Measurements from ENCODE around the gene PTPRB. TPM values are rescaled to one million over a fixed set of nuclear protein-coding genes. Genes with fewer than 3 reads are reported as not detected.

The PTPRB gene
- total and polyA plus RNA-seq, 11 donors = 17.0 to 41.5 (median 34.2) TPM

DNA sequence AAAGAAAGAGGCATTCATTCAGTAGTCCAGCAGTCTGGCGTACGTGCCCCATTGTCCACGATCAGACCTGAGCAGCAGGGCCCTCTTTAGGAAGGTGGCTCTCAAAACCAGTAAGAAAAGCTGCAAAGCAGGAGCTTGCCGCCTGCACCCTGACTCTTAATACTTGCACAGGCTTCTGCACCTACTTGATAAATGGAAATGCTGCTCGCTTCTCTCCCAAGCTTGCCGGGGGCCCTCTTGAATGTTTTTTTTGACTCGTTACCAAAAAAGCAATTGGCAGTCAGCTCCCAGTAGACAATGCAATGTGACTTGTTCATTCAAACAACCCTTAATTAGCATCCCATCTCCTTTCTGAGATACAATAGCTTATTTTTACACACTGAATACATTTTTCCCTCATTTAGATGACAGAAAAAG, 27.2 kb upstream of the PTPRB start:
- Histone ChIP-seq H3K9me3 (no peaks in the 10 kb centered on the region), H3K36me3 (no peaks in the 10 kb centered on the region), H3K4me1 (peaks cover 0 to 26% (median 6%) of the 10 kb centered on the region in 12 donors), H3K27me3 (no peaks in the 10 kb centered on the region), H3K4me3 (peak overlapping the region in 8 of 12 donors; percentile 2 to 42 (median 21)), H3K27ac (peak overlapping the region in 8 of 12 donors; percentile 7 to 61 (median 40))
- intact Hi-C loops (cut with DNase I) = loop anchor here in 2 of 10 donors (5.0 to 10.0 kb wide), 2 partner anchors 60 to 62 kb away; no protein-coding TSS in a partner anchor
- ATAC-seq (peak in 3 of 4 donors; percentile 33 to 50 (median 49)), DNase-seq (peak in 3 of 5 donors; percentile 11 to 22 (median 20))
- TF ChIP-seq POLR2A (IDR thresholded peaks at IDR 0.05) = no peak
- TF ChIP-seq, protein P1, sequence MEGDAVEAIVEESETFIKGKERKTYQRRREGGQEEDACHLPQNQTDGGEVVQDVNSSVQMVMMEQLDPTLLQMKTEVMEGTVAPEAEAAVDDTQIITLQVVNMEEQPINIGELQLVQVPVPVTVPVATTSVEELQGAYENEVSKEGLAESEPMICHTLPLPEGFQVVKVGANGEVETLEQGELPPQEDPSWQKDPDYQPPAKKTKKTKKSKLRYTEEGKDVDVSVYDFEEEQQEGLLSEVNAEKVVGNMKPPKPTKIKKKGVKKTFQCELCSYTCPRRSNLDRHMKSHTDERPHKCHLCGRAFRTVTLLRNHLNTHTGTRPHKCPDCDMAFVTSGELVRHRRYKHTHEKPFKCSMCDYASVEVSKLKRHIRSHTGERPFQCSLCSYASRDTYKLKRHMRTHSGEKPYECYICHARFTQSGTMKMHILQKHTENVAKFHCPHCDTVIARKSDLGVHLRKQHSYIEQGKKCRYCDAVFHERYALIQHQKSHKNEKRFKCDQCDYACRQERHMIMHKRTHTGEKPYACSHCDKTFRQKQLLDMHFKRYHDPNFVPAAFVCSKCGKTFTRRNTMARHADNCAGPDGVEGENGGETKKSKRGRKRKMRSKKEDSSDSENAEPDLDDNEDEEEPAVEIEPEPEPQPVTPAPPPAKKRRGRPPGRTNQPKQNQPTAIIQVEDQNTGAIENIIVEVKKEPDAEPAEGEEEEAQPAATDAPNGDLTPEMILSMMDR (IDR thresholded peaks at IDR 0.05) = peak in 1 of 12 donors; percentile 12
- 28 to 42% (median 37%) methylated on average over 7 of the region's 7 CpGs for WGBS, 4 donors

DNA sequence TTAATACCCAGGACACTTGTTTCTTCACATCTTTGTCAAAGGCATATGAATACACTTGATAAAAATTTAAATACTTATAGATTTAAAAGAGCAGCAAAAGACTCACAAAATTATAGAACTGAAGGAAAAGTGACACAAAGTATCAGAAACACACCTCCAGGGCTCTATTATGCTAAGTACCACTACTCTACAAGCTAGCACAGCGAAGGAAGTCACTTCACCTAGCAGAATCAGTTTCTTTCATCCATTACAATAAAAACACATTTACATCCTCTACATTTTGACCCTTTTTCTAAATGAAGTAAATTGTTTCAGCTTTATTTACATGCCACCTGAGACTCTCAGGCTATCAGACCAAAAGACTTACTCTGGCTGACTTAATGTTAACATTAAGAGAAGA, 26.6 kb upstream of the PTPRB start:
- peaks cover 0 to 26% (median 6%) of the 10 kb centered on the region in 12 donors for H3K4me1 ChIP-seq
- intact Hi-C loops (cut with DNase I) = loop anchor here in 2 of 10 donors (5.0 to 10.0 kb wide), 2 partner anchors 59 to 62 kb away; no protein-coding TSS in a partner anchor
- DNase-seq = no peak
- WGBS, 4 donors = 83 to 96% (median 89%) methylated on average over 1 of the region's 1 CpG
- H3K27me3 ChIP-seq = no peaks in the 10 kb centered on the region
- ATAC-seq = no peak
- peak overlapping the region in 7 of 12 donors; percentile 7 to 44 (median 31) for H3K27ac ChIP-seq
- peak overlapping the region in 8 of 12 donors; percentile 2 to 42 (median 21) for H3K4me3 ChIP-seq
- TF ChIP-seq, protein P1 (IDR thresholded peaks at IDR 0.05) = no peak
- TF ChIP-seq POLR2A (IDR thresholded peaks at IDR 0.05) = no peak
- no peaks in the 10 kb centered on the region for H3K9me3 ChIP-seq
- H3K36me3 ChIP-seq = no peaks in the 10 kb centered on the region

DNA sequence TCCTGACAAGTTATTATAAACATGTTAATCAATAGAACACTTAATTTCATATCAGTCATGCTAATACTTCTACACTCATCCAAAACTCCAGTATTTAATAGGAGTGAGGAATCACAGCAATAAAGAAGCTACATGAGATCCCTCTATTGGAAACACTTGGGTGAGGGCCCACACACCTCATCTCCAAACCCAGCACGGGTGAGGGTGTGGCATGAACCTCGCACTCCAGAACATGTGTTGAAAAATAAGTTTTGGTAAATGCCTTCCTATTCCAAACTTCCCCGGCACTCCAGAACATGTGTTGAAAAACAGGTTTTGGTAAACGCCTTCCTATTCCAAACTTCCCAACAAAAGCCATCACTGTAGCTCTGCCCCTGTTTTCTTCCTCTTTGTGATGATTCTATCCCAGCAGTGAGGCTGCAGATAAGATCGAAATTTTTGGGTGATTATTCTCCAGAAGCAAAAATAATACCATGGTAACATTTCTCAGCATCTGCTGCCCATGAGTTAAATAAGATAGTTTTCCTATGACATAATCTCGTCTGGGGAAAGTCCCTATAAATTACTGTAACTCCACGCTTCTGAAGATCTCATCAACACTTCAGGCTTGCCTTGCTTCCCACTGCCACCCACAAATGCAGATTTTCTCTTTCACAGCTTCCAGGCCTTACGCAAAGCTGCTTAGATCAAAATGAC, 24.4 kb upstream of the PTPRB start:
- TF ChIP-seq, protein P1 (IDR thresholded peaks at IDR 0.05) = no peak
- TF ChIP-seq POLR2A (IDR thresholded peaks at IDR 0.05) = no peak
- H3K4me3 ChIP-seq = no peak overlapping the region
- ATAC-seq = peak in 2 of 4 donors; percentile 18 to 62
- H3K4me1 ChIP-seq = peaks cover 0 to 26% (median 6%) of the 10 kb centered on the region in 12 donors
- no peak for DNase-seq
- H3K27ac ChIP-seq = peak overlapping the region in 8 of 12 donors; percentile 6 to 58 (median 27)
- H3K27me3 ChIP-seq = no peaks in the 10 kb centered on the region
- H3K36me3 ChIP-seq = no peaks in the 10 kb centered on the region
- WGBS, 4 donors = 44 to 57% (median 51%) methylated on average over 8 of the region's 8 CpGs
- H3K9me3 ChIP-seq = no peaks in the 10 kb centered on the region
- intact Hi-C loops (cut with DNase I) = loop anchor here in 2 of 10 donors (5.0 to 10.0 kb wide), 2 partner anchors 57 to 59 kb away; no protein-coding TSS in a partner anchor

DNA sequence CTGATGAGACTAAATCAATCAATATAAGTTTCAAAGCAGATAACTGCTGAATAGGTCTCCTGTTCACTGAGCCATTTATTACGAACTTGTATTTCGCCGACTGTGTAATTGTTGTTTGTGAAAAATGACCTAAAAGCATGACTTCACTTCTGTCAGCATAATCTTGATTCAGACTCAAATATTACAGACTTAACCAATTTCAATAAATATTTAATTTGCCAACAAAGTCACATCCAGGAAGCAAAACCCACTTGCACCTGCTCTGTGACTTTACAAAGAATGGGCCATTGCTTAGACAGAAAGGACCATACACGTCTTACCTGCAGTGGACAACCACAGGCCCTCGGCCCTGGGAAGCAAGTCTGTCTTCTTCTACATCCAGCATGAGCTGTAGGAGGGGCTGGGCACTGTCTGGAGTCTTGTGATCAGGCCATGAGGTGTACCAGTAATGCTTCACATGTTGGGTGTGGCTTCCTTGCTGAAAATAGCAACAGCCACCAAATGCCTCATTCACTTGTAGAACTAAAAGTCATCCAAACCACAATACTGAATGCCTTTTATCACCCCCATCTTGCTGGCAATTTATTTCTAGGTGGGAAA, 23.5 kb upstream of the PTPRB start:
- H3K36me3 ChIP-seq = no peaks in the 10 kb centered on the region
- H3K4me1 ChIP-seq = peaks cover 0 to 26% (median 6%) of the 10 kb centered on the region in 12 donors
- no peaks in the 10 kb centered on the region for H3K27me3 ChIP-seq
- DNase-seq (peak in 4 of 5 donors; percentile 48 to 62 (median 52)), ATAC-seq (peak; percentile 77 to 91 (median 84))
- intact Hi-C loops (cut with DNase I) = loop anchor here in 2 of 10 donors (5.0 to 10.0 kb wide), 2 partner anchors 56 to 58 kb away; no protein-coding TSS in a partner anchor
- no peaks in the 10 kb centered on the region for H3K9me3 ChIP-seq
- no peak overlapping the region for H3K4me3 ChIP-seq
- 73 to 88% (median 77%) methylated on average over 4 to 5 of the region's 5 CpGs for WGBS, 4 donors
- peak overlapping the region in 6 of 12 donors; percentile 6 to 58 (median 36) for H3K27ac ChIP-seq
- TF ChIP-seq, protein P1 (IDR thresholded peaks at IDR 0.05) = no peak
- no peak for TF ChIP-seq POLR2A (IDR thresholded peaks at IDR 0.05)
